Measurements from ENCODE around the gene RPS18.
A peak's percentile ranks its signal among the peaks of the same experiment; 100 is the strongest.

The RPS18 gene

DNA sequence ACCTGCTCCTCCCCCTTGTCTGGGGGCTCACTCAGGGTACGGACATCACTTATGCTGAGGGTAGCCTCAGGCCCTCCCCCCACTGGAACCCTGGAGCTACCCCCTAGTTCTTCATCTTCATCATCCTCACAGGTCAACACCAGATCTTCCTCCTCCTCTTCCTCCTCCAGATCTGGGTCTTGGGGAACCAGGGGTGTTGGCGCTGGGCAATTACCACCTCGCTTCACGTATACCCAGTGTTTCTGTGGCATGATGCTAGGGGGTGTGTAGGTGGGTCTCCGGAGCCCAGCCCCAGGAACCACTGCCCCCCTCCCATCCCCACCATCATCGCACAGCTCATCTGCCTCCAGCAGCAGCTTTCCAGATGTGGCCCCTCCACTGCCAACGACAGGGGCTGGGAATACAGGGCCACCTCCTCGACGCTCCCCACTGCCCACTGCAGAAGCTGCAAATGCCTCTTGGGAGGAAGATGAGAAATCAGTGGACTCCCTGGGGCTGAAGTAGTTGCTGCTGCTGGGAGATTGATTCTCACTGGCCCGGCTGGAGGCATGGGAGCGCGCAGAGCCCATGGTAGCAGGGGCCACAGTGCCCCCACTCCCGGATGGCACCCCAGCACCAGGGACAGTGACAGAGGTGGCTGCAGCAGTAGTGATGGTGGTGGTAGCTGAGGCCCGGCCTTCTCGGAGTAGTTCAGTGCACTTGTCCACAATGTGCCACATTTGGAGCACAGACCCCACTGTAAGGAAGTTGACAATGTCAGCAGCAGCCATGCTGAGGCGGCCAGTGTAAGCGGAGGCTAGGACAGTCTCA is 44.1 kb downstream of the RPS18 start:
- no peak for DNase-seq

GRCh38 chr6:33316603-33317418 is 44.9 kb downstream of the RPS18 start:
- DNase-seq: no peak

DNA sequence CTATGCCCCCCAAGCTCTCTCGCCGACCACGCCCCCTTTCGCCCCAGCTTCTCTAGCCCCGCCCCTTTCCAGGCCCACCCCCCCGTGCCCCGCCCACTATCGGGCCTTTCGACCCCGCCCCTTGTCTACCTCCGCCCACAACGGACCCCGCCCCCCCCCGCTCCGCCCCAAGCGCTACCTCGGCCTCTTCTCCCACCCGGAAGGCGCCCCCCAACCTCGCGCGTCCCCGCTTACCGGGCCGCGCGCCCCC is 45.5 kb downstream of the RPS18 start:
- no peak for DNase-seq

- peak; percentile 98 for DNase-seq
These were observed 46.0 kb downstream of the RPS18 start, which contains the start of gene ZBTB22 for GRCh38 chr6:33317669-33318425. Gene ZBTB22, minus strand, starts transcription at chr6:33317744. Its CDS starts 828 bp downstream, at chr6:33316916.

- DNase-seq: no peak
These were observed 46.7 kb downstream of the RPS18 start for GRCh38 chr6:33318426-33319073.

DNA sequence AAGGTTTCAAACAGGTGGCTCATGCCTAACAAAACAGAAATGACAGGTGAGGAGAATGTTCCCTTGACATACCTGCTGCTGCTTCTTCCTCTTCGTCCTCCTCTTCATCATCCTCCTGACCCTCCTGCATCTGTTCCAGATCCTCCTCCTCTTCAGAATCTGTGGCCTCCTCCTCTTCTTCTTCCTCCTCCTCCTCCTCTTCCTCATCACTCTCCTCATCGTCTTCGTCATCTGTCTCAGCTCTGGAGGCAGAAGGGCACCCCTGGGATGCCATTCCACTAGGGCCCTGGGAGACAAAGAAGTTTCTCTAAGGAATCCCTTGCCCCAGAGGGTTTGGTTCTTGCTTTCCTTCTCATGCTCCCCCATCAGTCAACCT is 48.1 kb downstream of the RPS18 start:
- DNase-seq: no peak

DNA sequence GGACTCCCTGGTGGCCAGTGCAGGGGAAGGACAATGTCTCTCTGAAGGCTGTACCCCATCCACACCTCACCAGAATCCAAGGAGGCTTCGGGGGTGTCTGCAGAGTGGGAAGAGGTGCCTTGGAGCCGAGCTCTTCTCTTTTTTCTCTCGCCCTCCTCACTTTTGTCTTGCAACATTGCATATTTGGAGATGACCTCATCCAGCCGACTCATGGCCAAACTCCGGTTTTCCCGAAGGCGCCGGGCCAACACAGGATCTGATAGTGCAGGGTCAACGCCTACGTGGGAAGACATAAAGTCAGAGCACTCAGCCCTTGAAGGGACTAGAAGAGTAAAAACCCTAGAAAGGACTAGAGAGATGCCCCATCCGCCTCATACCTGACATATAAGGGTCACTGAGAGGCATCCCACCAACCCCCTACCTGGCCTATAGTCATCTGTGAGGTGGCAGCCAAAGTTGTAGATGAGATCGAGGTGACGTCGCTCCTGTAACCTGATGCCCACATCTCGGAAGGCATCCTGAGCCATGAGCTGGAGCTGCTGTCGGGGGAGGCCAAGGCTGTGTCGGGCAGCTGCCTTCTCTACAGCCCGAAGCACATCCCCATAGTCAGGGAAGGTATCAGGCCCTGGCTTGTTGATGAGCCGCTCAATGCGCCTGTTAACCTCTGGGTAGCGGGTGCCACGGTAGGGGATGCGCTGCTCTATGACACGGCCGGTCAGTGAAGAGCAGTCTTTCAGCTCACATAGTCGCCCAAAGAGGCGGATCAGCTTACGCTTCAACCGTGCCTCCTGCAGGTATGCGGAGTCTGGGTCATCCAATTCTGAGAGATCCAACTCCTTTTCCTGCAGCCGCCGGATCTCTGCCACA is 48.7 kb downstream of the RPS18 start:
- DNase-seq: no peak

DNA sequence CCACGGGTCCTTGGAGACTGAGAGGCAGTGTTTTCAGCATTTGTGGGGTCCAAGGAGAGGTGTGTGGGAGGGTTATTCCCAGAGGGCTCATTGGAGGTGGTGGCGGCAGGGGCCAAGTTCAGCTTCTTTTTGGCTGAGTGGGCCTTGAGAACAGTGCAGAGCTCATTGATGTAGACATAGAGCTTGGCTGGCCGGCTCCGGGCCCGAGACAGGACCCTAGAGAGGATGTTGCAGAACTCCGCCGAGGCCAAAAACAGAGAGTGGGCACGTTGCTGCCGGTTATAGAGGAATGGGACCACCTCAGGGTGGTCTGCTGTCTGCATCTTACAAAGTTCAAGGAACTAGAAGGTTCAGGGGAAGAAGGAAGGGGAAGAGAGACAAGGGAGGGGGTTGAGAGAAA is 49.4 kb downstream of the RPS18 start:
- DNase-seq: no peak

- no peak for DNase-seq
These were observed 51.7 kb downstream of the RPS18 start for GRCh38 chr6:33323623-33323948.

GRCh38 chr6:33324125-33324524 is 52.2 kb downstream of the RPS18 start:
- DNase-seq: no peak

Measured in activated CD4-positive, alpha-beta T cell treated with anti-CD3 and anti-CD28 coated beads for 48 hours (primary cell).